Endodermal cell (in vitro differentiated cells): ENCODE measurements around the gene FBLN5. TPM values are rescaled to one million over a fixed set of nuclear protein-coding genes. Genes with fewer than 3 reads are reported as not detected.

Experiments
- DNase-seq: peaks from one replicate; pipeline ENCODE4 v3.0.0-alpha.2; 2017
- H3K27ac ChIP-seq: 2 replicates; pipeline ENCODE4 v1.5.1; 2013; ENCODE audit warnings: mild to moderate bottlenecking, low read depth, low read length, moderate library complexity
- H3K27me3 ChIP-seq: 2 replicates; pipeline ENCODE4 v1.6.1; 2013; ENCODE audit warnings: mild to moderate bottlenecking, low read length, moderate library complexity; ENCODE audit not compliant: insufficient read depth, control insufficient read depth, poor library complexity, severe bottlenecking
- H3K36me3 ChIP-seq: 2 replicates; pipeline ENCODE4 v1.7.0; 2013; ENCODE audit warnings: mild to moderate bottlenecking, low read length, moderate library complexity; ENCODE audit not compliant: control insufficient read depth, insufficient read depth
- H3K4me1 ChIP-seq: one replicate; pipeline ENCODE4 v1.7.0; 2013; ENCODE audit warnings: low read length; ENCODE audit not compliant: control insufficient read depth, insufficient read depth
- H3K4me3 ChIP-seq: 2 replicates; pipeline ENCODE4 v1.5.1; 2013; ENCODE audit warnings: mild to moderate bottlenecking, low read length, moderate library complexity
- H3K9ac ChIP-seq: 2 replicates; pipeline ENCODE4 v1.6.1; 2013; ENCODE audit warnings: mild to moderate bottlenecking, low read length, moderate library complexity; ENCODE audit not compliant: poor library complexity, severe bottlenecking; ENCODE audit errors: extremely low read depth
- H3K9me3 ChIP-seq: 2 replicates; pipeline ENCODE4 v1.6.1; 2013; ENCODE audit warnings: mild to moderate bottlenecking, low read length, moderate library complexity; ENCODE audit not compliant: control insufficient read depth
- H3K27ac Mint-ChIP-seq: 2 replicates; pipeline ENCODE4 v1.8.0; 2020; ENCODE audit warnings: mixed read lengths
- H3K27me3 Mint-ChIP-seq: 2 replicates; pipeline ENCODE4 v1.8.0; 2021; ENCODE audit warnings: mild to moderate bottlenecking, mixed read lengths; ENCODE audit not compliant: insufficient read depth
- H3K36me3 Mint-ChIP-seq: 2 replicates; pipeline ENCODE4 v1.8.0; 2020; ENCODE audit warnings: low read depth, mixed read lengths
- H3K4me1 Mint-ChIP-seq: 2 replicates; pipeline ENCODE4 v1.8.0; 2020; ENCODE audit warnings: mixed read lengths
- H3K4me3 Mint-ChIP-seq: 2 replicates; pipeline ENCODE4 v1.8.0; 2020; ENCODE audit warnings: mild to moderate bottlenecking, moderate library complexity, mixed read lengths
- H3K9me3 Mint-ChIP-seq: 2 replicates; pipeline ENCODE4 v1.8.0; 2020; ENCODE audit warnings: mild to moderate bottlenecking, mixed read lengths
- WGBS, 2 experiments: methylation state at CpG; one replicate each; pipeline versions ENCODE4 v1.1.5 to v1.1.7; 2013; ENCODE audit warnings: missing lambda C conversion rate in 2 of 2, mixed read lengths in 1 of 2; ENCODE audit not compliant: insufficient coverage in 1 of 2, insufficient read length in 1 of 2; 5-methylcytosine and 5-hydroxymethylcytosine counted together
- total RNA-seq, 2 donors: library from RNA; stranded (reverse); fragmentation: NEBNext Ultra II Directional in 1 of 2; extraction: Animal tissue kit (Norgen Biotek cat#: 25700) in 1 of 2; gene quantifications; 2 replicates in 1 of 2; 3 replicates in 1 of 2; pipeline ENCODE4 v1.2.1, GENCODE V29; 2021
- TF ChIP-seq, protein P1 (sequence below): fragments of 200-600 bp; sonication (generic); conservative IDR thresholded peaks from 2 replicates; pipeline ENCODE4 v1.5.0; 2021; ENCODE audit warnings: antibody characterized with exemption, mild to moderate bottlenecking

The FBLN5 gene
- total RNA-seq, 2 donors from 2014 or later, result 4.0 to 4.8 TPM

DNA sequence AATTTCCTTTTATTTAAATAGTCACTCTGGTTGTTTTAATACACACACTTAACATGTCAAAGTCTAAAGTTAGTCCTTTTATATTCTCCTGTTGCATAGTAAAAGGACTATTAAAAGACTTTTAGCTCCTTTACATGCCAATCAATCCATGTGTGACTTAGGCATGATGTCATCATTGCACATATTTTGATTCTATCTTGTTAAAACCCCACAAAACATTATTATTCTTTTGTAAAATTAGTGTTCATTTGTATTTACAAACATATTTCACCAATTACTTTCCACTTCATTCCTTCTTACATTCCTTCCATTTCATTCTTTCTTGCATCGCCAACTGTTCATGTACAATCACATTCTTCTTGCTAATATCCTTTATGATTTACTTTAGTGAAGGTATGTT, 119.7 kb downstream of the FBLN5 start:
- H3K27me3 Mint-ChIP-seq, result no peaks in the 10 kb centered on the region
- Histone ChIP-seq H3K36me3 (no peaks in the 10 kb centered on the region), H3K9ac (no peak overlapping the region), H3K4me3 (no peak overlapping the region), H3K27me3 (no peaks in the 10 kb centered on the region), H3K9me3 (peaks cover 5% of the 10 kb centered on the region), H3K27ac (no peak overlapping the region), H3K4me1 (no peaks in the 10 kb centered on the region)
- WGBS, 2 experiments, result 88% methylated on average over 1 of the region's 1 CpG; no CpG with 5 or more reads in 1 of the 2 experiments
- no peak overlapping the region for H3K27ac Mint-ChIP-seq
- TF ChIP-seq, protein P1, sequence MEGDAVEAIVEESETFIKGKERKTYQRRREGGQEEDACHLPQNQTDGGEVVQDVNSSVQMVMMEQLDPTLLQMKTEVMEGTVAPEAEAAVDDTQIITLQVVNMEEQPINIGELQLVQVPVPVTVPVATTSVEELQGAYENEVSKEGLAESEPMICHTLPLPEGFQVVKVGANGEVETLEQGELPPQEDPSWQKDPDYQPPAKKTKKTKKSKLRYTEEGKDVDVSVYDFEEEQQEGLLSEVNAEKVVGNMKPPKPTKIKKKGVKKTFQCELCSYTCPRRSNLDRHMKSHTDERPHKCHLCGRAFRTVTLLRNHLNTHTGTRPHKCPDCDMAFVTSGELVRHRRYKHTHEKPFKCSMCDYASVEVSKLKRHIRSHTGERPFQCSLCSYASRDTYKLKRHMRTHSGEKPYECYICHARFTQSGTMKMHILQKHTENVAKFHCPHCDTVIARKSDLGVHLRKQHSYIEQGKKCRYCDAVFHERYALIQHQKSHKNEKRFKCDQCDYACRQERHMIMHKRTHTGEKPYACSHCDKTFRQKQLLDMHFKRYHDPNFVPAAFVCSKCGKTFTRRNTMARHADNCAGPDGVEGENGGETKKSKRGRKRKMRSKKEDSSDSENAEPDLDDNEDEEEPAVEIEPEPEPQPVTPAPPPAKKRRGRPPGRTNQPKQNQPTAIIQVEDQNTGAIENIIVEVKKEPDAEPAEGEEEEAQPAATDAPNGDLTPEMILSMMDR, result no peak
- H3K36me3 Mint-ChIP-seq, result peaks cover 2% of the 10 kb centered on the region
- peaks cover 3% of the 10 kb centered on the region for H3K4me1 Mint-ChIP-seq
- H3K9me3 Mint-ChIP-seq, result peaks cover 10% of the 10 kb centered on the region
- DNase-seq, result no peak
- no peak overlapping the region for H3K4me3 Mint-ChIP-seq

Other genes with a start within 250 kb of the FBLN5 start
- gene CATSPERB, start 215.6 kb downstream of the FBLN5 start, total RNA-seq, result under 1 TPM in 1 of 2 donors, not detected in 1; 0.64 TPM
- gene TC2N, start 80.2 kb downstream of the FBLN5 start, total RNA-seq, result 10 to 100 TPM; 17.3 to 19.5 TPM
- gene TRIP11, start 92.4 kb upstream of the FBLN5 start, total RNA-seq, result 10 to 100 TPM; 39.0 to 40.8 TPM
- 10 to 100 TPM; 25.7 to 33.2 TPM for gene ATXN3, start 158.9 kb upstream of the FBLN5 start, total RNA-seq
- 100 to 1,000 TPM; 122 to 155 TPM for gene NDUFB1, start 174.0 kb upstream of the FBLN5 start, total RNA-seq
- 100 to 1,000 TPM in 1 of 2 donors, 10 to 100 TPM in 1; 91.8 to 103 TPM for gene CPSF2, start 174.3 kb upstream of the FBLN5 start, total RNA-seq